Peyer's patch (tissue), 4 donors: ENCODE data around the gene TMEM9B. TPM values are rescaled to one million over a fixed set of nuclear protein-coding genes. Genes with fewer than 3 reads are reported as not detected.

ENCODE experiments used
- DNase-seq, 3 donors: peaks; one replicate each; pipeline ENCODE4 v3.0.0-alpha.2; 2017 to 2019
- H3K27ac ChIP-seq, 4 donors: fragments of 200-600 bp; sonication (generic); one replicate each; pipeline ENCODE4 v1.5.1; 2016 to 2019
- H3K27me3 ChIP-seq, 2 donors: fragments of 200-600 bp; sonication (generic); one replicate each; pipeline ENCODE4 v1.5.1; 2019
- H3K36me3 ChIP-seq, 3 donors: fragments of 200-600 bp; sonication (generic); one replicate each; pipeline ENCODE4 v1.5.1; 2016 to 2019
- H3K4me1 ChIP-seq, 4 donors: fragments of 200-600 bp; sonication (generic); one replicate each; pipeline ENCODE4 v1.5.1; 2016 to 2019
- H3K4me3 ChIP-seq, 4 donors: fragments of 200-600 bp; sonication (generic); 1 replicate in 3 of 4; 2 replicates in 1 of 4; pipeline ENCODE4 v1.5.1; 2016 to 2019; ENCODE audit warnings: mild to moderate bottlenecking in 1 of 4
- H3K9me3 ChIP-seq, 4 donors: fragments of 200-600 bp; sonication (generic); one replicate each; pipeline ENCODE4 v1.5.1; 2016 to 2019; ENCODE audit warnings: mild to moderate bottlenecking in 1 of 4
- POLR2A ChIP-seq, 2 donors: fragments of 450-650 bp; IDR thresholded peaks; one replicate each; pipeline ENCODE4 v1.5.1; 2017; ENCODE audit warnings: antibody characterized with exemption in 2 of 2, mild to moderate bottlenecking in 2 of 2, moderate library complexity in 2 of 2
- small RNA-seq, 2 donors: library from RNA; depleted of rRNA; stranded (forward); fragments of <200 nt; gene quantifications; one replicate each; pipeline ENCODE3, GENCODE V24; 2016
- total RNA-seq, 4 donors: library from RNA; depleted of rRNA; stranded (reverse); fragments of >200 nt; gene quantifications; one replicate each; pipeline ENCODE4 v1.1.0, GENCODE V29; 2016
- TF ChIP-seq, protein P1 (sequence below), 6 experiments: fragments of 450-650 bp in 4 of 6; fragments of 200-600 bp in 2 of 6; sonication (generic) in 1 of 6; IDR thresholded peaks; one replicate each; pipeline ENCODE4 v1.5.1; 2017 to 2019; ENCODE audit warnings: antibody characterized with exemption in 6 of 6, mild to moderate bottlenecking in 3 of 6, moderate library complexity in 1 of 6

TMEM9B gene
- total RNA-seq, 4 donors from 2014 or later = 23.1 to 84.2 (median 53.6) TPM

DNA sequence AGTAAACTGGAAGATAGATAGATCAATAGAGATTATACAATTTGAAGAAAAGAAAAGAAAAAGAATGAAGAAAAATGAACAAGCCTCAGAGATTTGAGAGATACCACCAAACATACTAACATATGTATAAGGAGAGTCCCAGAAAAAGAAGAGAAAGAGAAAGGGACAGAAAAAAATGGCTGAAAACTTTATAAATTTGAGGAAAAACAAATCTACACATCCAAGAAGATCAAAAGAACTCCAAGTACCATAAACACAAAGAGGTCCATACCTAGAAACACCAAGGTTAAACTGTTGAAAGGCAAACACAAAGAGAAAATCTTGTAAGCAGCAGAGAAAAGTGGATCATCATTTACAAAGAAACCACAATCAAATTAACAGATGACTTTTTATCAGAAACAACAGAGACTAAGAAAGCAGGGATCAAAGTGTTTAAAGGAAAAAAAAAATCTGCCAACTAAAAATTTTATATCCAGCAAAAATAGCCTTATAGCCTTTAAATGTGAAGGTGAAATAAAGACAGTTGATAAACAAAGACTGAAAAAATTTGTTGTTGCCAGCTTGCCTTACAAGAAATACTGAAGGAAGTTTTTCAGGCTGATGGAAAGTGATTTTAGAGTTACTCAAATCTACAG lies 65.0 kb downstream of the TMEM9B start:
- no peak for TF ChIP-seq POLR2A (IDR thresholded peaks at IDR 0.05)
- TF ChIP-seq, protein P1, sequence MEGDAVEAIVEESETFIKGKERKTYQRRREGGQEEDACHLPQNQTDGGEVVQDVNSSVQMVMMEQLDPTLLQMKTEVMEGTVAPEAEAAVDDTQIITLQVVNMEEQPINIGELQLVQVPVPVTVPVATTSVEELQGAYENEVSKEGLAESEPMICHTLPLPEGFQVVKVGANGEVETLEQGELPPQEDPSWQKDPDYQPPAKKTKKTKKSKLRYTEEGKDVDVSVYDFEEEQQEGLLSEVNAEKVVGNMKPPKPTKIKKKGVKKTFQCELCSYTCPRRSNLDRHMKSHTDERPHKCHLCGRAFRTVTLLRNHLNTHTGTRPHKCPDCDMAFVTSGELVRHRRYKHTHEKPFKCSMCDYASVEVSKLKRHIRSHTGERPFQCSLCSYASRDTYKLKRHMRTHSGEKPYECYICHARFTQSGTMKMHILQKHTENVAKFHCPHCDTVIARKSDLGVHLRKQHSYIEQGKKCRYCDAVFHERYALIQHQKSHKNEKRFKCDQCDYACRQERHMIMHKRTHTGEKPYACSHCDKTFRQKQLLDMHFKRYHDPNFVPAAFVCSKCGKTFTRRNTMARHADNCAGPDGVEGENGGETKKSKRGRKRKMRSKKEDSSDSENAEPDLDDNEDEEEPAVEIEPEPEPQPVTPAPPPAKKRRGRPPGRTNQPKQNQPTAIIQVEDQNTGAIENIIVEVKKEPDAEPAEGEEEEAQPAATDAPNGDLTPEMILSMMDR (IDR thresholded peaks at IDR 0.05) = no peak
- no peak overlapping the region for H3K27ac ChIP-seq
- H3K4me3 ChIP-seq = no peak overlapping the region
- no peaks in the 10 kb centered on the region for H3K36me3 ChIP-seq
- H3K4me1 ChIP-seq = no peaks in the 10 kb centered on the region
- H3K27me3 ChIP-seq = no peaks in the 10 kb centered on the region
- DNase-seq = no peak
- H3K9me3 ChIP-seq = peaks cover 0 to 7% (median 0%) of the 10 kb centered on the region in 4 donors

Small RNA genes lying within 50 kb of the gene (small RNA-seq; reads per million reads assigned to genes)
- 0 reads per million in 2 donors for gene RF00019

Other genes starting within 250 kb of the TMEM9B start
- 10 to 100 TPM in 2 of 4 donors, 1 to 10 TPM in 2; 8.6 to 21.7 (median 12.5) TPM for gene AKIP1, start 53.3 kb downstream of the TMEM9B start, total RNA-seq
- not detected for gene C11orf16, start 31.5 kb downstream of the TMEM9B start, total RNA-seq
- gene ASCL3, start 21.4 kb downstream of the TMEM9B start, total RNA-seq = not detected
- 1 to 10 TPM in 1 of 4 donors, under 1 TPM in 1, not detected in 2; 0.80 to 1.7 TPM for gene NRIP3, start 39.6 kb upstream of the TMEM9B start, total RNA-seq
- 10 to 100 TPM in 1 of 4 donors, 1 to 10 TPM in 3; 3.1 to 10.6 (median 5.0) TPM for gene SCUBE2, start 127.2 kb upstream of the TMEM9B start, total RNA-seq